DOHH2 (cell line): Measurements from ENCODE around the gene TMEM168.

Experiments used
- EZH2phosphoT487 ChIP-seq: fragments of 200-600 bp; sonication (generic); IDR thresholded peaks from 2 replicates; pipeline ENCODE4 v1.6.1; 2017; ENCODE audit warnings: borderline replicate concordance, mild to moderate bottlenecking, antibody characterized with exemption, low read length, moderate library complexity, mixed read lengths
- TF ChIP-seq, protein P1 (sequence below): fragments of 200-600 bp; sonication (generic); IDR thresholded peaks from one replicate; pipeline ENCODE4 v1.5.1; 2014; ENCODE audit warnings: antibody characterized with exemption, mild to moderate bottlenecking, low read depth, low read length; ENCODE audit not compliant: poor library complexity, severe bottlenecking

GRCh38 chr7:112791465-112792168 is 1.4 kb upstream of the TMEM168 start:
- TF ChIP-seq, protein P1, sequence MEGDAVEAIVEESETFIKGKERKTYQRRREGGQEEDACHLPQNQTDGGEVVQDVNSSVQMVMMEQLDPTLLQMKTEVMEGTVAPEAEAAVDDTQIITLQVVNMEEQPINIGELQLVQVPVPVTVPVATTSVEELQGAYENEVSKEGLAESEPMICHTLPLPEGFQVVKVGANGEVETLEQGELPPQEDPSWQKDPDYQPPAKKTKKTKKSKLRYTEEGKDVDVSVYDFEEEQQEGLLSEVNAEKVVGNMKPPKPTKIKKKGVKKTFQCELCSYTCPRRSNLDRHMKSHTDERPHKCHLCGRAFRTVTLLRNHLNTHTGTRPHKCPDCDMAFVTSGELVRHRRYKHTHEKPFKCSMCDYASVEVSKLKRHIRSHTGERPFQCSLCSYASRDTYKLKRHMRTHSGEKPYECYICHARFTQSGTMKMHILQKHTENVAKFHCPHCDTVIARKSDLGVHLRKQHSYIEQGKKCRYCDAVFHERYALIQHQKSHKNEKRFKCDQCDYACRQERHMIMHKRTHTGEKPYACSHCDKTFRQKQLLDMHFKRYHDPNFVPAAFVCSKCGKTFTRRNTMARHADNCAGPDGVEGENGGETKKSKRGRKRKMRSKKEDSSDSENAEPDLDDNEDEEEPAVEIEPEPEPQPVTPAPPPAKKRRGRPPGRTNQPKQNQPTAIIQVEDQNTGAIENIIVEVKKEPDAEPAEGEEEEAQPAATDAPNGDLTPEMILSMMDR: no peak
- TF ChIP-seq EZH2phosphoT487: no peak
